Sciatic nerve (tissue), 2 donors: ENCODE measurements around the gene PSMD5. TPM values are rescaled to one million over a fixed set of nuclear protein-coding genes. Genes with fewer than 3 reads are reported as not detected.

ENCODE experiments used
- ATAC-seq: fragments of 200-7000 bp; cut with Tn5 transposase; one replicate; pipeline ENCODE4 v1.9.1; 2020; ENCODE audit warnings: mild to moderate bottlenecking, moderate library complexity
- DNase-seq: peaks from one replicate; pipeline ENCODE4 v3.0.0-alpha.2; 2020; ENCODE audit warnings: low spot score
- intact Hi-C: fragments of 100-400 bp; cut with DNase I; formaldehyde crosslinking; loops from one replicate; pipeline ENCODE4 v1.14.2; 2022
- total RNA-seq: library from RNA; stranded (reverse); fragmentation: NEBNext Ultra II Directional; extraction: Animal tissue kit (Norgen Biotek cat#: 25700); gene quantifications from one replicate; pipeline ENCODE4 v1.2.1, GENCODE V29; 2021
- donor health status: DM: no; HTN: no; CAD: no.
- donor health status: DM: no; HTN: no; CAD: no.

The PSMD5 gene
- total RNA-seq, 1 donor from 2014 or later, result 39.0 TPM

DNA sequence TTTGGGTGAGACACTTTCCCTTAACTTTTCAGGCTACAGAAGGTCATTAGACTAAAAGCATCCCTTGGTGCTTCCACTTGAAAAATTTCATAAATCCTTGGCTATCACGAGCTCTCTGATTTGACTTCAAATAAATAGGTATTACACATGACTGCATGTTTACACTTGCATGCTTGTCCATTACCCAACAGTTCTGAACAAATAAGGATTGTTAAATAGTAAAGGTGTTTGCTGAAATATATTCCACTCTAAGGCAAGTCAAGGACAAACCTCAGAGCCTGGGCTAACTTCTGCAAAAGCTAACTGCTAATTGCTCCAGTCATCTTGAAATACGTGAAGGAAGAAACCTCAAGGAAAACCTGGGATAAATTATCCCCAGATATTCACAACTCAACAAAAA is 64.0 kb downstream of the PSMD5 start:
- DNase-seq (no peak), ATAC-seq (no peak)
- intact Hi-C loops, result no loop called here

DNA sequence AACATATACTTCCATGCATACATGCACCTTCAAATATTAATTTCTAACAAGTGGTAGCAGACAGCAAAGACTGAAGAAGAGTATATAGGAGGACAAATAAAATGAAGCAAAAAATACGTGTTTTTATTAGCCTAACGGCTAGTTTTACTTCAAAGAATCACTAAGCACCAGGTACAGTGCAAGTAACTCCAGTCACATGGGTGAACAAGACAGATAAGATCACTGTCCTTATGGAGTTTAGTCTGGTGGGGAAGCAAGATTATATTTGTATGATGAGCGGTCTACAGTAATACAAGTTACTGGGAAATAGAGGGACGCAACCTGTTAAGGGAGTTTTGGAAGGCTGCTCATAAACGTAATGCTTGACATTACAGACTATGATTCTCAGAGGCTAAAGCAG is 65.5 kb downstream of the PSMD5 start:
- ATAC-seq, result no peak
- DNase-seq, result no peak
- intact Hi-C loops, result no loop called here

DNA sequence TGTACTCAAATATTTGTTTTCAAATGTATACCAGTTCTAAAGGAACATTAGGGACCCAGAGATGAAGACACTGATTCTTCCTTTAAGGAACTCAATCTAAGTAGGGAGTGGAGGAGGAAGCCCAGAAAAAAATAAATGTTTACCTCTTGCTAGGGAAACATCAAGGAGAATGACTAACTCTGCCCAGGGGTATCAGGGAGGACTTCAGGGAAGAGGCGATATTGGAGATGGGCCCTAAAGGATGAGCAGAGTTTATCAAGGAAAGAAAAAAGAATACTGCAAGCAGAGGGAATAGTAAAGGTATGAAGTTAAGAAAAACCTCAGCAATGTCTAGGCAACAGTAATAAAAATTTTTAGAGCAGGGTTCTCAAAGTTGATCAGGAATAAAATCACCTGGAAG is 65.9 kb downstream of the PSMD5 start:
- no peak for ATAC-seq
- intact Hi-C loops, result no loop called here
- no peak for DNase-seq

GRCh38 chr9:120775859-120776258 is 66.9 kb downstream of the PSMD5 start:
- intact Hi-C loops, result no loop called here
- ATAC-seq (no peak), DNase-seq (no peak)

- no peak for ATAC-seq
- intact Hi-C loops, result no loop called here
- no peak for DNase-seq
Measured at GRCh38 chr9:120774719-120775118, 68.0 kb downstream of the PSMD5 start.

DNA sequence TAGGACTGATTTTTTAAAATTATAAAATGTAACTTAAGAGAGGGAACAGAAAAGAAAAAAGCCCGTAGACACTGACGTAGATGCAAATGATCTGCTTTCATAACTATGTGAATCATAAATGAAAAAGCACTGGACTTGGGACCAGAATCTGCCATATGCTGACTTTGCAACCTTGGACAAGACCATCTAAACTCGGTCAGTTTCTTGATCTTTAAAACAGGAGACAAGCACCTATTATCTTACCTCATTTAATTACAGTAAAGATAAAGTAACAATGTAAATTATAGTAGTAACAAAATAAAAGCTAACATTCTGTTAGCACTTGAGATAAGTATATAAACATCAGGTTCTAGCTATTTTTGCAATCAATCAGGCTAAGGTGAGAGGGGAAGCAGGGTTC is 69.5 kb downstream of the PSMD5 start:
- intact Hi-C loops, result no loop called here
- ATAC-seq, result no peak
- DNase-seq, result no peak

DNA sequence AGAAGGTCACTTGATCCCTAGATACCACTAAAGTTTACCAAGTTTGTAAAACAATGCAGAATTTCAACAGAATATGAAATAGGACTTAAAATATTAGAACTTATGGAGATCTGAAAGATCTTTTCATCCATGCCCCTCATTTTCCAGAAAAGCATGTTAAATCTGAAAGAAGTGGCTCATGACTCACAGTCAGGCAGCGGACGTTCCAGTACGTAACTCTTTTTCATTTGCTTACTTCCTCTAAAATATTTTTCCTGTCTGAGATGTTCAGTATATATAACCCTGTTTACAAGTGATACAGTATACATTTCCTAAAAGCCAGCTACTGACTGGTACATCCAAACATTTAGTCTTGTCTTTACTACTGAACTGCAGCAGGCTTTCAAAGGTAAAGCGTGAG is 71.8 kb downstream of the PSMD5 start:
- DNase-seq (no peak), ATAC-seq (no peak)
- intact Hi-C loops, result no loop called here

- intact Hi-C loops, result no loop called here
- no peak for ATAC-seq
- no peak for DNase-seq
Measured at GRCh38 chr9:120768886-120769285, 73.8 kb downstream of the PSMD5 start.

DNA sequence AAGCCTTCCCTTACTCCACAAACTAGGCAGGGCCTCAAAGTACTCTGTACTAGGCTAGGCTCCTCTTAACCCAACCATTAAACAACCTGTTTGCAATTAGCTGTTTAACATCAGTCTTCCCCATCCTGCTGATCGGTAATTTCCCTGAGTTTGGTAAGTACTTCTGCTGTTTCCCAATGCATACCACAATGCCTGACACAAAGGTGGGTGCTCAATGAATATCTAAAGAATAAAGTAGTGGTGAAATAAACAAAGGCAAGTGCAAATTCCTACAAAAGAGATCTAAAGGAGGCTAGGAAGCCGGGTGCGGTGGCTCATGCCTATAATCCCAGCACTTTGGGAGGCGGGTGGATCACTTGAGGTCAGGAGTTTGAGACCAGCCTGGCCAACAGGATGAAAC is 74.5 kb downstream of the PSMD5 start:
- ATAC-seq (no peak), DNase-seq (no peak)
- intact Hi-C loops, result no loop called here

DNA sequence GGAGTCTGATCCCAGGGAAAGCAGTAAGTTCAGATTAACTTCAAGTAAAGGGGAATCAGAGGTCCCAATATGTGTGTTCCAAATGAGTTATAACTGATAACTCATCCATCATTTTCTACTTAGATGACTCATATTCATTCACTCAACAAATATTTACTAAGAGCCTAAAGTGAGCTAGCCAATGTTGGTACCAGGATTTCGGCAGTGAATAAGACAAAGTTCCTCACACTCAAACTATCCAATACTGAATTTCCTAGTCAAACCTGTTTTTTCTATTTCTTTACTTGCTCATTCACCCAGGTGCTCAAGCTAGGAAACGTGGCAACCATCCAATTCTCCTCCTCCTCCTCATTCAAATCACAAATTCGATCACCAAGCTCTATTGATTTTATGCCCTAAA is 75.3 kb downstream of the PSMD5 start:
- intact Hi-C loops, result no loop called here
- no peak for DNase-seq
- ATAC-seq, result no peak

Other genes starting within 250 kb of the PSMD5 start
- 132 TPM for gene MEGF9, start 128.5 kb downstream of the PSMD5 start, total RNA-seq
- 65.5 TPM for gene FBXW2, start 49.5 kb downstream of the PSMD5 start, total RNA-seq
- gene PHF19, start 34.3 kb upstream of the PSMD5 start, total RNA-seq, result 29.3 TPM
- gene TRAF1, start 83.9 kb upstream of the PSMD5 start, total RNA-seq, result 8.0 TPM
- gene C5, start 207.4 kb upstream of the PSMD5 start, total RNA-seq, result 14.8 TPM
- gene CNTRL, start 232.0 kb upstream of the PSMD5 start, total RNA-seq, result 30.8 TPM